GM21717 (cell line): ENCODE data around the gene BTBD19.
"Not testable (repeated sequence)": the region's sequence is repeated elsewhere in the genome, so short reads cannot be mapped to it uniquely, and the experiment has no call there.

Experiments used
- ATAC-seq: cut with Tn5 transposase; IDR thresholded peaks from one replicate; pipeline ENCODE4 v1.9.1; 2021; ENCODE audit warnings: mild to moderate bottlenecking, moderate library complexity; ENCODE audit not compliant: unreplicated experiment

BTBD19 gene

GRCh38 chr1:44807364-44808062 lies 810 bp upstream of the BTBD19 start:
- ATAC-seq: peak; percentile 26

GRCh38 chr1:44808938-44809917 lies 905 bp downstream of the BTBD19 start:
- peak; percentile 41 for ATAC-seq

GRCh38 chr1:44810101-44810761 lies 1.9 kb downstream of the BTBD19 start:
- no peak for ATAC-seq

- not testable (repeated sequence) for ATAC-seq
Measured at GRCh38 chr1:44810762-44811105, 2.4 kb downstream of the BTBD19 start.

GRCh38 chr1:44811234-44811633 lies 2.9 kb downstream of the BTBD19 start:
- ATAC-seq: no peak

GRCh38 chr1:44812822-44813543 lies 4.7 kb downstream of the BTBD19 start:
- ATAC-seq: no peak

- ATAC-seq: not testable (repeated sequence)
Measured at GRCh38 chr1:44815926-44816325, 7.6 kb downstream of the BTBD19 start.

- ATAC-seq: no peak
Measured at GRCh38 chr1:44817307-44817706, 9.0 kb downstream of the BTBD19 start.

- ATAC-seq: no peak
Measured at GRCh38 chr1:44817771-44818495, 9.6 kb downstream of the BTBD19 start.

- no peak for ATAC-seq
Measured at GRCh38 chr1:44819196-44819607, 10.9 kb downstream of the BTBD19 start.

- ATAC-seq: peak; percentile 75
Measured at GRCh38 chr1:44819608-44820327, 11.4 kb downstream of the BTBD19 start.

- peak; percentile 1 for ATAC-seq
Measured at GRCh38 chr1:44820328-44821239, 12.3 kb downstream of the BTBD19 start.

GRCh38 chr1:44821240-44821715 lies 13.0 kb downstream of the BTBD19 start:
- ATAC-seq: no peak

GRCh38 chr1:44822131-44822701 lies 13.9 kb downstream of the BTBD19 start:
- ATAC-seq: no peak

- ATAC-seq: no peak
Measured at GRCh38 chr1:44822981-44823451, 14.7 kb downstream of the BTBD19 start.

GRCh38 chr1:44824392-44824791 lies 16.1 kb downstream of the BTBD19 start:
- ATAC-seq: not testable (repeated sequence)

GRCh38 chr1:44826375-44827196 lies 18.3 kb downstream of the BTBD19 start:
- ATAC-seq: no peak
